Measurements from ENCODE around the gene THEM5.
"Not testable (repeated sequence)": the region's sequence is repeated elsewhere in the genome, so short reads cannot be mapped to it uniquely, and the experiment has no call there.

Gene THEM5, protein sequence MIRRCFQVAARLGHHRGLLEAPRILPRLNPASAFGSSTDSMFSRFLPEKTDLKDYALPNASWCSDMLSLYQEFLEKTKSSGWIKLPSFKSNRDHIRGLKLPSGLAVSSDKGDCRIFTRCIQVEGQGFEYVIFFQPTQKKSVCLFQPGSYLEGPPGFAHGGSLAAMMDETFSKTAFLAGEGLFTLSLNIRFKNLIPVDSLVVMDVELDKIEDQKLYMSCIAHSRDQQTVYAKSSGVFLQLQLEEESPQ

DNA sequence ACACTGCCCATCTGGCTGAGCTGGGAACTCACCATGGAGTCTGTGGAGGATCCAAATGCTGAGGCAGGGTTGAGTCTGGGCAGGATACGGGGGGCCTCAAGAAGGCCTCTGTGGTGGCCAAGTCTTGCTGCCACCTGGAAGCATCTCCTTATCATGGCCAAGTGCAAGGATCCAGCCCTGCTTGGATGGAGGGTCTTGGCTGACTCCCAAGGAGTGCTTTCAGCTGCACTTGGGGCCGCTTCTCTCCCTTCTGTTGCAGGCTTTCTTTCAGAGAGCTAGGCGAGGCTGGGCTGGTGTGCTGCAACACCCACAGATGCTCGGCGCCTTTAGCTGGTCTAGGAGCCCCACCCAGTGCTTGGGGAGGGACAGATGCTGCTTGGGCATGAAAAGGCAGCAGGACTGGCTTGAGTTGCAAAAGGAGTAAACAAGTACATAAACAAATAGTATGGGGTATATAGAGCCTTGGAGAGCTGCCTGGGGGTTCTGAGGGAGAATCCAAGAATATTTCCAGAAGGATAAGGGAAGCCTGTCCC is at the start of gene THEM5:
Gene THEM5 (minus strand): TSS at position 302 of the 533 bp plus-strand sequence. CDS start 147 bp downstream, at position 155.
- no peak for DNase-seq (ENCODE audit: low spot score)

DNA sequence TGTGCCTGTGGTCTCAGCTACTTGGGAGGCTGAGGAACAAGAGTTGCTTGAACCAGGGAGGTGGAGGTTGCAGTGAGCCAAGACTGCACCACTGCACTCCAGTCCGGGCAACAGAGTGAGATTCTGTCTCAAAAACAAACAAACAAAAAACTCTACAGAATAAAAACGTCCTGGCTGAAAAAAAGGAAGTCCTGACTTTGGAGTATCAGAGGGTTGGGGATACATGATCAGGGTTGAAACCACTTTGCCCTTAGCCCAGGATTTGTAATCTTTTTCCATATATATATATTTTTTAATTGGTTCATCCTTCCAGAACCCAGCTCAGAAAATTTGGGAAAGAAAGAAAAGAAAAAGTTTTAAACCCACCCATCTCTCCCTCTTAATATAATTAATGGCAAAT is 49.3 kb upstream of the THEM5 start:
- DNase-seq (ENCODE audit: low spot score) = no peak

DNA sequence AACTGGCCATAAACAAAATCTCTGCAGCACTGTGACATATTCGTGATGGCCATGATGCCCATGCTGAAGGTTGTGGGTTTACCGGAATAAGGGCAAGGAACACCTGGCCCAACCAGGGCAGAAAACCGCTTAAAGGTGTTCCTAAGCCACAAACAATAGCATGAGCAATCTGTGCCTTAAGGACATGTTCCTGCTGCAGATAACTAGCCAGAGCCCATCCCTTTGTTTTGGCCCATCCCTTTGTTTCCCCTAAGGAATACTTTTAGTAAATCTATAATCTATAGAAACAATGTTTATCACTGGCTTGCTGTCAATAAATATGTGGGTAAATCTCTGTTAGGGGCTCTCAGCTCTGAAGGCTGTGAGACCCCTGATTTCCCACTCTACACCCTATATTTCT is 47.3 kb upstream of the THEM5 start:
- DNase-seq (ENCODE audit: low spot score) = not testable (repeated sequence)

DNA sequence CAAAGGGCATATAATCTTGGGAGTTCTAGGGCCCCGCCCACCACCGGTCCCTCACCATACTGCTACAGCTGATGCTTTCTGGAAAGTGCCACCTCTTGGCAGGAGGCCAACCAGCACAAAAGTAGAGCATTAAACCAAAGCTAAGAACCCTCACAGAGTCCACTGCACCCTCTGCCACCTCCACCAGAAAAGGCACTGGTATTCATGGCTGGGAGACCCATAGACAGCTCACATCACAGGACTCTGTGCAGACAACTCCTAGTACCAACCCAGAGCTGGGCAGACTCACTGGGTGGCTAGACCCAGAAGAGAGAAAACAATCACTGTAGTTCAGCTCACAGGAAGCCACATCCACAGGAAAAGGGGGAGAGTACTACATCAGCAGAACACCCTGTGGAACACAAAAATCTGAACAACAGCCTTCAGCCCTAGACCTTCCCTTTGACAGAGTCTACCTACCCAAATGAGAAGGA is 45.0 kb upstream of the THEM5 start:
- peak; percentile 84 for DNase-seq (ENCODE audit: low spot score)

DNA sequence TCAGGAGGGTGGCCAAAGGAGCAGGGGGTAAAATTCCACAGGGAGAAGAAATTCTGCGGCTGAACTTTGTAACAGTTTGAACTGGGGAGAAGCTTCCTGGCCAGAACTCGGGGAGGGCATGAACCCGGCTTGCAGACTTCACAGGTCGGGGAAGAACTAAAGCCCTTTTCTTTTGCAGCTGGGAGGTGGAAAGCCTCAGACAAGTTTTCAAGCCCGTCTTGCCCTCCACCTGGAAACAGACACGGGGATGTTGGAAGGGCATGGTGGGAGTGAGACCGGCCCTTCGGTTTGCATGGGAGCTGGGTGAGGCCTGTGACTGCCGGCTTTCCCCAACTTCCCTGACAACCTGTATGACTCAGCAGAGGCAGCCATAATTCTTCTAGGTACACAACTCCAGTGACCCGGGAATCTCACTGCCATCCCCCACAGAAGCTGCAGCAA is 44.5 kb upstream of the THEM5 start:
- peak; percentile 1 for DNase-seq (ENCODE audit: low spot score)

DNA sequence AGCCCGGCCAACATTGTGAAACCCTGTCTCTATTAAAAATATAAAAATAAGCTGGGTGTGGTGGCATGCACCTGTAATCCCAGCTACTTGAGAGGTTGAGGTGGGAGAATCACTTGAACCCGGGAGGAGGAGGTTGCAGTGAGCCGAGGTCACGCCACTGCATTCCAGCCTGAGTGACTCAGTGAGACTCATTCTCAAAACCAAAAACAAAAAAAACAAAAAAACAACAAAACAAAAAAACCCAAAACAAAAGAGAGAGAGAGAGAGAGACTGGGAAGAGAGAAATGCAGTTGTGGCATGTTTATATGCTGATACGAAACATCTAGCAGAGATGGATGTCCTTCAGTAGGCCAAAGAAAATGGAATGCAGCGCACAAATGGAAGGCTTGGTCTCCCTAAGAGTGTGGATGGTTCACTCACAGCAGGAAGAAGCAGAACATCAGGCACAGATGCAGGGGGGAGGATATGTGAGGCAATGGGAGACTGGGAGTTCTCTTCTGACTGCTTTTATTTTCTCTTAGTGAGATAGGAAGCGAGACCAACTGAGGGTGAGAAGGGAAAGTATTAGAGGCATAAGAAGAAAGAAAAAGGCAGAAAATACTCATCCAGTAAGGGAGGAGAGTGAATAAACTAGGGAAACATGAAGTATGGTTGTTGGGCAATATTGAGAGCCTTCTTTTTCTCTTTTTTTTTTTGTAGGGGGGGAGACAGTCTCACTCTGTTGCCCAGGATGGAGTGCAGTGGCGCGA is 39.8 kb upstream of the THEM5 start:
- DNase-seq (ENCODE audit: low spot score) = no peak

DNA sequence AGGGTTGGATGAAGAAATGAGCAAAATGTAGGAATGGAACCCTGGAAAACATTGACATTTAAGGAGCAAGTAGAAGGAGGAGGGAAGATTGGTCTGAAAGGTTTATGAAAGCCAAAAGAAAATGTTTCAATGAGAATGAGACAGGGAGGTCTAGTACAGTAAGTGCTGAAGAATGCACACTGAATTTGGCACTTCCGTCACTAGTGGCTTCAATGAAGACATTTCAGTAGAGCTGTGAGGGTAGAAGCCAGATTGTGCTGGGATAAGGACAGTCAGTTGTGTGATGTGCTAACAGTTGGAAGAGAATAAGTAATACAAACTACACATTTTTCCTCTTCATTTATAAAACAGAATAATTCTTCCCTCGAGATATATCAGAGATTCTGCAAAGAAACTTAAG is 38.7 kb upstream of the THEM5 start:
- DNase-seq (ENCODE audit: low spot score) = no peak

DNA sequence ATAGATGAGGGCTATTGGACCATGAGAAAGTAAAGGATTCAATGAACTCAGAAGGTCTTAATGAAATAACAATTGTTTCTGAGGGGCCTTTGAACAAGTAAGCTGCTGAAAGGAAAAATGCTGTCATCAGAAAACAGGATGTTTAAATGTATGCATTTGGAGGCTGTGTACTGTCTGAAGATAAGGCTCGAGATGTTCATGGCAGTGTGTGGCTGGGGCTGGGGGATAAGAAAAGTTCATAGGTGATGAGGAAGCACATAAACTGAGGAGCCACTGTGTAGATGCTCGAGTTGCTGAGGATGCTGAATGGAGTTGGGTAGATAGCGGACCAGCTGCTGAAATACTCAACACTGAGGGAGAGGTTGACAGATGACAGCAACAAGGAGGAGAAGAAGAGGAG is 38.0 kb upstream of the THEM5 start:
- peak; percentile 8 for DNase-seq (ENCODE audit: low spot score)

DNA sequence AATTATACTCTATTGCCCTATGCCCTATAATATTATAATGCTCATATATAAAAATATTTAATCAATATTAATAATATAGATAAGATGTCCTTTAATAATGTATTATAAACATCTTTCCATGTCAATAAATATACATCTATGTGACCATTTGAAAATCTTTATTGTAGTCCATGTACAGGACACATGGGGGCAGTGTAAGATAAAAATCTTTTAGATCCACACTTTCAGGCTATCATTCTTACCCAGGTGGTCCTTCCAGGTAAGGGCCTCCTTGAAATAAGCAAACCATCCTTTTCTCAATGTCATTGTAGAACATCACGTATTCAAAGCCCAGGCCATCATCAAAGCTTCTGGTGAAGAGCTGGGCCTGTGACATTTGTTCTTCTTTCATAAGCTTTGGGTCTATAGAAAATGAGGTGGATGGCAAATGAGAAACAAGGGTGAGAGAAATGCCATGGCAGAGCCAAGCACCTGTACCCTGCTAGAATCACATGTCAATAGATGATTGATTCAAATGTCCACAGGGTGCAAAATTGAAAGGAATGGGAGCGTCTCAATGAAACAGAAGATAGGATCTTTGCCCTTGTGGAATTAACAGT is 35.6 kb upstream of the THEM5 start:
- peak; percentile 30 for DNase-seq (ENCODE audit: low spot score)

DNA sequence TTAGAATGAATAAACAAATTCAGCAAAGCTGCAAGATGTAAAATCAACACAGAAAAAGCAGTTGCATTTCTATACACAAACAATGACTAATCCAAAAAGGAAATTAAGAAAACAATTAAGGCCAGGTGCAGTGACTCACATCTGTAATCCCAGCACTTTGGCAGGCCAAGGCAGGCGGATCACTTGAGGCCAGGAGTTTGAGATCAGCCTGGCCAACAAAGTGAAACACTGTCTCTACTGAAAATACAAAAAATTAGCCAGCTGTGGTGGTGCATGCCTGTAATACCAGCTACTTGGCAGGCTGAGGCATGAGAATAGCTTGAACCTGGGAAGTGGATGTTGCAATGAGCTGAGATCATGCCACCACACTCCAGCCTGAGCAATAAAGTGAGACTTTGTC is 33.5 kb upstream of the THEM5 start:
- no peak for DNase-seq (ENCODE audit: low spot score)

DNA sequence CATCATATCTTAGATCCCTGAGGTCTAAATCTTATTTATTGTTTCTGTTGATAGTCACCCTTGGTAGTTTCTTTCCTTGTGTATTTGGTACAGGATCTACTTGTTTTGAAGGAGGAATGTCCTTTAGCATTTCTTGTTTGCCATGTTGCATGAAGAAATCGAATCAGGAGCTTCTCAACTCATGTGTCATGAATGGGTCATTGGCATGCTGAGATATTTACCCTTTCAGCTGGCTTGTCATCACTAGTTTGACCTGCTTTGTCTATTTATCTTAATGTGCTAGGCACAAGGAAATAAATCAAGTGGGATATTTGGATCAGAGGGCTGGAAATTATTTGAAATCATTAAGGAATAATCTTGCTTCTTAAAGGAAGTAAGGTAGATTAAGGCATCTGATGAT is 32.0 kb upstream of the THEM5 start:
- no peak for DNase-seq (ENCODE audit: low spot score)

DNA sequence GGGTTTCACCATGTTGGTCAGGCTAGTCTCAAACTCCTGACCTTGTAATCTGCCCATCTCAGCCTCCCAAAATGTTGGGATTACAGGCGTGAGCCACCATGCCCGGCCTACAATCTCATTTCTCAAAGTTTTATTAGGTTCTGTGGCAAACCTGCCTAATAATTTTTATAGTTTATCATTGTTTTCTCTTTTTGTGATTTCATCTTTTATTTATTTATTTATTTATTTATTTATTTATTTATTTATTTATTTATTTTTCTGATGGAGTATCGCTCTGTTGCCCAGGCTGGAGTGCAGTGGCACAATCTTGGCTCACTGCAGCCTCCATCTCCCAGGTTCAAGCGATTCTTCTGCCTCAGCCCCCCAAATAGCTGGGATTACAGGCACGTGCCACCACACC is 31.4 kb upstream of the THEM5 start:
- DNase-seq (ENCODE audit: low spot score) = not testable (repeated sequence)

DNA sequence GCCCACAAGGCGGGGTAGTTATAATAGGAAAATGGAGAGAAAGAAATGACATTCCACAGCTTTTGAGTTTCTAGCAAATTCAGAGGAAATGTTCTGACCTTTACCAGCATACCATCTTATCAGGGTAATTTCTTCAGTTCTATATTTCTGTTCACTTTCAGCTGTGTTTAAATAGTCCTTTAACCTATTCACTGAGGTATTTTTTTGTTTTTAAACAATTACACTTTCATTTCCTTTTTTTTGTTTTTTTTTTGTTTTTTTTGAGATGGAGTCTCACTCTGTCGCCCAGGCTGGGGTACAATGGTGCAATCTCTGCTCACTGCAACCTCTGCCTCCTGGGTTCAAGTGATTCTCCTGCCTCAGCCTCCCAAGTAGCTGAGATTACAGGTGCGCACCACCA is 30.9 kb upstream of the THEM5 start:
- DNase-seq (ENCODE audit: low spot score) = not testable (repeated sequence)

DNA sequence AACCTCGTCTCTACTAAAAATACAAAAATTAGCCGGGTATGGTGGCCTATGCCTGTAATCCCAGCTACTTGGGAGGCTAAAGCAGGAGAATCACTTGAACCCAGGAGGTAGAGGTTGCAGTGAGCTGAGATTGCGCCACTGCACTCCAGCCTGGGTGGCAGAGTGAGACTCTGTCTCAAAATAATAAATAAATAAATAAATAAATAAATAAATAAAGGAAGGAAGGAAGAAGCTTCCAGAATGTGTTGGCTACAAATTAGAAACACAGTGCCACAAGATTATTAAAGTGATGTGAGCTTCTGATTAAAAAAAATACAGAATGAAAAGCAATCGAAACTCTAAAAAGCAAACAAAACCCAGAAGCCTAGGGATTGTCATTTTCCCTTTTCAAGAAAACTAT is 30.4 kb upstream of the THEM5 start:
- DNase-seq (ENCODE audit: low spot score) = not testable (repeated sequence)

DNA sequence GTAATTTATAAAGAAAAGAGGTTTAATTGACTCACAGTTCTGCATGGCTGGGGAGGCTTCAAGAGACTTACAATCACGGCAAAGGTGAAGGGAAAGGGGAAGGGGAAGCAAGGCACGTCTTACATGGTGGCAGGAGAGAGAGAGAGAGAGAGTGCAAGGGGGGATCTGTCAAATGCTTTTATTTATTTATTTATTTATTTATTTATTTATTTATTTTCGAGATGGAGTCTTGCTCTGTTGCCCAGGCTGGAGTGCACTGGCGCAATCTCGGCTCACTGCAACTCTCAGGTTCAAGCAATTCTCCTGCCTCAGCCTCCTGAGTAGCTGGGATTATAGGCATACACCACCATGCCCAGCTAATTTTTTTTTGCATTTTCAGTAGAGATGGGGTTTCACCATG is 29.4 kb upstream of the THEM5 start:
- not testable (repeated sequence) for DNase-seq (ENCODE audit: low spot score)

DNA sequence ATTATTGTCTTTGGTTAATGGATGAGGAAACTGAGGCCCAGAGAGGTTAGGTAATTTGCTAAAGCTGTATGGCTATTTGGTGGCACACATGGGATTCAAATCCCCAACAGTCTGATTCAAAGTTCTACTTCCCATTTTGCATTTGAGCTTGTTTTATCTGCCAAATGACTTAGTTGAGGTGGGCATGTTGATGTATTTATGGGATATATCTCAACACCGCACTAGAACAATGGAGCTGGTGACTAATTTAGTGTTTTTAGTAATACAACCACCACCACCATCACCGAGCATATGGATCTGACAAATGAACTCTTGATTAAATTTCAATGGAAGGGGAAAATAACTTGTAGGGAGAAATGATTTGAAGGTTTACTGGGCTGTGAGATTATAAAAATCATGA is 29.0 kb upstream of the THEM5 start:
- no peak for DNase-seq (ENCODE audit: low spot score)

DNA sequence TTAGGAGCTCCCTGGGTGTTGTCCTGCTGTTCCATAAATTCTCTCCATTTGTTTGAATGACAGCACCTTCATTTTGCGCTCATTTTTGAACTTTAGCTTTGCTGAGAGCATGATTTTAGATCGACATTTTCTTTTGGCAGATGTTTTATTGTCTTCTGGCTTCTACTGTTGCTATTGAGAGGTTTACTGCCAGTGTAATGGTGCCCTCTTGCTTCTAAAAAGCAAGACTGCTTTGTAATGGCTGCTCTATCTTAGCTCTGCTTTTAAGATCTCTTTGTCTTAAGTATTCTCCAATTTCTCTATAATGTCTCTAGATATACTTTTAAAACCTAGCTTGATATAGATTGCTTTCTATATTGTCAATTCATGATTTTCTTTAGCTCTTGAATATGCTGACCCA is 28.0 kb upstream of the THEM5 start:
- DNase-seq (ENCODE audit: low spot score) = no peak

DNA sequence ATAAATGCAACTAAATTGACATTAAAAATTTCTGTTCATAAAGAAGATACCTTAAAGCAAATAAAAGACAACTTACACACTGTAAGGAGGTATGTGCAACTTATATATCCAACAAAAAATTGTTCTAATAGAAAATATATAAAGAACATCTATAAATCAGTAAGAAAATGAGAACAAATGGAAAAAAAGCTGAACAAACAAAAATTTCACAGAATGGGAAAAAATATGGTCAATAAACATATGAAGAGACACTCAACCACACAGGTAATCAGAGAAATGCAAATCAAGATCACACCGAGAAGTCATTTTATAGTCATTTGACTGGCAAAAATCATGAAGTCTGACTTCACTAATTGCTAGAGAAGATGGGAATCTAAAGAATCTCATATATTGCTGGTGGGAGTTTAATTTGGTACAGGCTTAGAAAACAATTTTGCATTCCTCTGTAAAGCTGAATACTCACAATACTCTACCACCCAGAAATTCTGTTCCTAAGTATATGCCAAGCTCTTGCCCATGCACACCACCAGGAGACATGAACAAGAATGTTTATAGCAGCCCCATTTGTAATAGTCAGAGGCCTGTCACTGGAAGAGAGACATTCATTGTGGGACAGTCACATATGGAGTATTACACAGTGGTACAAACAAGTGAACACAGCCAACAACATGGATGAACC is 22.0 kb upstream of the THEM5 start:
- DNase-seq (ENCODE audit: low spot score) = no peak

DNA sequence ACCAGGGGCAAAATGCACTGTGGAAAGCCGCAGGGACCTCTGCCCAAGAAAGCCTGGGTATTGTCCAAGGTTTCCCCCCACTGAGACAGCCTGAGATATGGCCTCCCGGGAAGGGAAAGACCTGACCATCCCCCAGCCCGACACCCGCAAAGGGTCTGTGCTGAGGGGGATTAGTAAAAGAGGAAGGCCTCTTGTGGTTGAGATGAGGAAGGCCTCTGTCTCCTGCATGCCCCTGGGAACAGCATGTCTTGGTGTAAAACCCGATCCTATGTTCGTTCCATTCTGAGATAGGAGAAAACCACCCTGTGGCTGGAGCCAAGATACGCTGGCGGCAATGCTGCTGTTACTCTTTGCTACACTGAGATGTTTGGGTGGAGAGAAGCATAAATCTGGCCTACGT is 19.3 kb upstream of the THEM5 start:
- DNase-seq (ENCODE audit: low spot score) = not testable (repeated sequence)

DNA sequence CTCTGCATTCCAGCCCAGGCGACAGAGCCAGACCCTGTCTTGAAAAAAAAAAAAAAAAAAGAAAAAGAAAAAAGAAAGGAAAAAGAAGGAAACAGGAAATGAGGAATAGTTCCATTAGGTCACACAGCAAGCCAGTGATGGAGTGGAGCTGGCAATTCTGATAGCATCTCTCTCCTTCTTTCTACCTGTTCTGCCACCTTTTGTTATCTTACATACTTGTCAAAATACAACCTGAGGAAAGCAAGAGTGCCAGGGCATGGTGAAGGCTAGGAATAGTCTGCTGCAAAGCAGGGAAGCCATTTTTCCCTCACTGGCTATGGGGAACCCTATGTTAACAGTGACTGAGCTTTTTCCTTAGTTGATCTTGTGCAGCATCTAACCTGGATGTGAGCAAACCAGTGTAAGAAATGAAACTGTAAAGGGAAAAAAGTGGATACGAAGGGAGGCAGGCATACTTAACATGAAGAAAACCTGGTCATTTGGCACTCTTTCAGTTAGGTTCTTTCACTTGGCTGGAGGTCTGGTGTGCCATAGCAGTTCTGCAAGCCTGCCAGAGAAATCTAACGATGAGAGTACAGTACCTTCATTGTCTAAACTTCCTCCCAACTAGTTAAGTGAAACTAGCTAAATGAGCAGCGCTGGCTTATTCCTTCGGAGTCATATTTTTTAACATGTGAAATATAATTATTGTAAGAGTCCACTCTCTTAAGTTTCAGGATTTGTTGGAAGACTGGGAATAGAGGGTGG is 17.9 kb upstream of the THEM5 start:
- no peak for DNase-seq (ENCODE audit: low spot score)

DNA sequence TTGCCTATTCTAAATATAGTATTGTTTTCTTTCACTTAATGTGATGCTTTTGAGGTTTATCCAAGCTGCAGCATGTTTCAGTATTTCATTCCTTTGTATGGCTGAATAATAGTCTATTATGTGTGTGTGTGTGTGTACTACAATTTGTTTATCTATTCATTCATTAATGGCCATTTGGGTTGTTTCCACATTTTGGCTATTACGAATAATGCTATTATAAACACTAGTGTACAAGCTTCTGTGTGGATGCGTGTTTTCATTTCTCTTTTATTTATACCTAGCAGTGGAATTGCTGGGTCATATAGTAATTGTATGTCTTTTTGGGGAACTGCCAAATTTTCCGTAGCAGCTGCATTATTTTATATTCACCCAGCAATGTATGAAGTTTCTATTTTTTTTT is 15.0 kb upstream of the THEM5 start:
- DNase-seq (ENCODE audit: low spot score) = no peak
